ENCODE results near the gene KDM7A.

GRCh38 chr7:140179339-140179738, 2.6 kb upstream of the KDM7A start:
- TF ChIP-seq POLR2A (IDR thresholded peaks at IDR 0.05) (no peak), POLR2AphosphoS5 (IDR thresholded peaks at IDR 0.05) (no peak)
- TF ChIP-seq, protein P1, sequence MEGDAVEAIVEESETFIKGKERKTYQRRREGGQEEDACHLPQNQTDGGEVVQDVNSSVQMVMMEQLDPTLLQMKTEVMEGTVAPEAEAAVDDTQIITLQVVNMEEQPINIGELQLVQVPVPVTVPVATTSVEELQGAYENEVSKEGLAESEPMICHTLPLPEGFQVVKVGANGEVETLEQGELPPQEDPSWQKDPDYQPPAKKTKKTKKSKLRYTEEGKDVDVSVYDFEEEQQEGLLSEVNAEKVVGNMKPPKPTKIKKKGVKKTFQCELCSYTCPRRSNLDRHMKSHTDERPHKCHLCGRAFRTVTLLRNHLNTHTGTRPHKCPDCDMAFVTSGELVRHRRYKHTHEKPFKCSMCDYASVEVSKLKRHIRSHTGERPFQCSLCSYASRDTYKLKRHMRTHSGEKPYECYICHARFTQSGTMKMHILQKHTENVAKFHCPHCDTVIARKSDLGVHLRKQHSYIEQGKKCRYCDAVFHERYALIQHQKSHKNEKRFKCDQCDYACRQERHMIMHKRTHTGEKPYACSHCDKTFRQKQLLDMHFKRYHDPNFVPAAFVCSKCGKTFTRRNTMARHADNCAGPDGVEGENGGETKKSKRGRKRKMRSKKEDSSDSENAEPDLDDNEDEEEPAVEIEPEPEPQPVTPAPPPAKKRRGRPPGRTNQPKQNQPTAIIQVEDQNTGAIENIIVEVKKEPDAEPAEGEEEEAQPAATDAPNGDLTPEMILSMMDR (IDR thresholded peaks at IDR 0.05 in 8 of 11, conservative IDR thresholded peaks at IDR 0.05 in 3 of 11) = no peak

All from spleen (tissue), 7 donors.